Heart left ventricle (tissue), 16 donors: ENCODE results near the gene OR7G1. TPM values are rescaled to one million over a fixed set of nuclear protein-coding genes. Genes with fewer than 3 reads are reported as not detected.

Experiments used
- ATAC-seq, 4 donors: fragments of 200-7000 bp; cut with Tn5 transposase; one replicate each; pipeline ENCODE4 v1.9.1; 2020 to 2022; ENCODE audit warnings: moderate library complexity in 4 of 4, mild to moderate bottlenecking in 3 of 4, moderate number of reproducible peaks in 1 of 4
- DNase-seq, 5 donors: peaks; one replicate each; pipeline ENCODE4 v3.0.0-alpha.2; 2020
- H3K27ac ChIP-seq, 12 donors: fragments of 200-600 bp; sonication (generic) in 4 of 12; one replicate each; pipeline versions ENCODE4 v1.5.0 to v1.8.0; 2016 to 2022; ENCODE audit warnings: mild to moderate bottlenecking in 2 of 12
- H3K27me3 ChIP-seq, 9 donors: fragments of 200-600 bp; sonication (generic) in 2 of 9; one replicate each; pipeline versions ENCODE4 v1.5.1 to v1.8.0; 2016 to 2022; ENCODE audit warnings: mild to moderate bottlenecking in 3 of 9
- H3K36me3 ChIP-seq, 9 donors: fragments of 200-600 bp; sonication (generic) in 2 of 9; one replicate each; pipeline versions ENCODE4 v1.5.0 to v1.8.0; 2018 to 2022; ENCODE audit warnings: mild to moderate bottlenecking in 2 of 9
- H3K4me1 ChIP-seq, 12 donors: fragments of 200-600 bp; sonication (generic) in 4 of 12; one replicate each; pipeline versions ENCODE4 v1.5.0 to v1.8.0; 2016 to 2022; ENCODE audit warnings: mild to moderate bottlenecking in 3 of 12
- H3K4me3 ChIP-seq, 12 donors: fragments of 200-600 bp; sonication (generic) in 4 of 12; one replicate each; pipeline versions ENCODE4 v1.5.0 to v1.8.0; 2017 to 2022; ENCODE audit warnings: mild to moderate bottlenecking in 9 of 12, moderate library complexity in 4 of 12
- H3K9me3 ChIP-seq, 12 donors: fragments of 200-600 bp; sonication (generic) in 4 of 12; one replicate each; pipeline versions ENCODE4 v1.5.0 to v1.8.0; 2016 to 2022; ENCODE audit warnings: mild to moderate bottlenecking in 1 of 12
- CTCF ChIP-seq, 12 donors: fragments of 200-600 bp; sonication (generic) in 4 of 12; IDR thresholded peaks; one replicate each; pipeline versions ENCODE4 v1.5.0 to v1.8.0; 2018 to 2022; ENCODE audit warnings: antibody characterized with exemption in 12 of 12, mild to moderate bottlenecking in 5 of 12
- POLR2A ChIP-seq, 2 donors: fragments of 450-650 bp; IDR thresholded peaks; one replicate each; pipeline ENCODE4 v1.6.1; 2017; ENCODE audit warnings: antibody characterized with exemption in 2 of 2, mild to moderate bottlenecking in 2 of 2, moderate library complexity in 2 of 2
- WGBS, 4 donors: extraction: QIAGEN DNeasy Blood & Tissue Kit in 2 of 4; methylation state at CpG; one replicate each; pipeline versions ENCODE4 v1.1.5 to v1.1.7; 2013 to 2018; 5-methylcytosine and 5-hydroxymethylcytosine counted together
- intact Hi-C, 10 donors: fragments of 100-400 bp; cut with DNase I; formaldehyde crosslinking; loops; one replicate each; pipeline versions ENCODE4 v1.11.1 to v1.14.2; 2022
- long read RNA-seq, 3 donors: library from polyadenylated mRNA; unstranded; transcript quantifications; one replicate each; pipeline ENCODE4 v2.0.0, GENCODE V29; 2020 to 2021
- polyA plus RNA-seq, 2 donors: library from polyadenylated mRNA; stranded (reverse); fragments of 200-250 nt; gene quantifications; one replicate each; pipeline ENCODE4 v1.2.3, GENCODE V29; 2013
- total RNA-seq, 9 donors: library from RNA; depleted of rRNA in 2 of 9; stranded (reverse); fragments of >200 nt in 2 of 9; fragmentation: NEBNext Ultra II Directional in 3 of 9; extraction: Animal tissue kit (Norgen Biotek cat#: 25700) in 3 of 9; gene quantifications; one replicate each; pipeline versions ENCODE4 v1.1.0 to v1.2.4, GENCODE V29; 2016 to 2023
- donor health status: ischemic (EF 13 %, LVEDD 7.1; RV severe dilation, severe dysfunction).
- donor health status: healthy with polysubstance abuse.
- donor health status: DM: no; HTN: yes; CAD: no.
- donor health status: DM: no; HTN: no; CAD: no.
- donor health status: ischemic (EF 25% LVEDD 6.9; RV normal size, moderate dysfunction).
- donor health status: ischemic (EF 25% LVEDD 5.7; RV mildly dilated, moderate dysfunction).
- donor health status: healthy.
- donor health status: DM: yes; HTN: yes; CAD: no.
- donor health status: ischemic (EF 35%, LVEDD 5.7; RV mildly dilated, moderate dysfunction).
- donor health status: nonischemic (EF 11% LVEDD 7.7; RV severe dilation, severe dysfunction).
- donor health status: DM: yes; HTN: yes; CAD: no.
- donor health status: PGD.
- donor health status: ischemic (EF 29% LVEDD 5.4; RV normal size, mild dysfunction).
- donor health status: nonischemic (EF 23%, LVEDD 6.1; RV moderate dilation, normal function).

The OR7G1 gene
- total RNA-seq (not detected), polyA plus RNA-seq (not detected)
- long read RNA-seq, donor 1: 0 reads
- long read RNA-seq, donor 2: 0 reads
- long read RNA-seq, donor 3: 0 reads

GRCh38 chr19:9115307-9115813, at the start of gene OR7G1:
Gene OR7G1, minus strand, starts transcription at chr19:9115763. Its CDS starts 0 bp downstream, at chr19:9115763.
- peaks cover 0 to 36% (median 0%) of the 10 kb centered on the region in 9 donors for H3K27me3 ChIP-seq
- no peak within 1 kb of the TSS for H3K27ac ChIP-seq
- TF ChIP-seq POLR2A (IDR thresholded peaks at IDR 0.05) (no peak), CTCF (IDR thresholded peaks at IDR 0.05) (no peak)
- WGBS, 4 donors: 75 to 87% (median 86%) methylated on average over 2 of the region's 2 CpGs
- no peak for ATAC-seq
- H3K36me3 ChIP-seq: no peaks in the 10 kb centered on the region
- no peaks in the 10 kb centered on the region for H3K9me3 ChIP-seq
- intact Hi-C loops: no loop called here
- no peaks in the 10 kb centered on the region for H3K4me1 ChIP-seq
- H3K4me3 ChIP-seq: no peak within 1 kb of the TSS
- DNase-seq: no peak

GRCh38 chr19:9165261-9165660, 49.7 kb upstream of the OR7G1 start:
- 88 to 97% (median 94%) methylated on average over 3 of the region's 3 CpGs for WGBS, 4 donors
- Histone ChIP-seq H3K27me3 (no peaks in the 10 kb centered on the region), H3K27ac (no peak overlapping the region), H3K36me3 (peaks cover 10 to 70% (median 44%) of the 10 kb centered on the region in 9 donors), H3K4me3 (no peak overlapping the region), H3K4me1 (peaks cover 0 to 4% (median 0%) of the 10 kb centered on the region in 12 donors), H3K9me3 (peaks cover 0 to 18% (median 3%) of the 10 kb centered on the region in 12 donors)
- ATAC-seq: no peak
- intact Hi-C loops: no loop called here
- DNase-seq: no peak
- TF ChIP-seq CTCF (IDR thresholded peaks at IDR 0.05): no peak
- no peak for TF ChIP-seq POLR2A (IDR thresholded peaks at IDR 0.05)

- intact Hi-C loops: no loop called here
- H3K4me3 ChIP-seq: no peak overlapping the region
- no peaks in the 10 kb centered on the region for H3K27me3 ChIP-seq
- no peaks in the 10 kb centered on the region for H3K4me1 ChIP-seq
- ATAC-seq (no peak), DNase-seq (no peak)
- peaks cover 14 to 100% (median 81%) of the 10 kb centered on the region in 9 donors for H3K36me3 ChIP-seq
- TF ChIP-seq POLR2A (IDR thresholded peaks at IDR 0.05) (no peak), CTCF (IDR thresholded peaks at IDR 0.05) (no peak)
- H3K9me3 ChIP-seq: peaks cover 0 to 18% (median 5%) of the 10 kb centered on the region in 12 donors
- 98 to 99% (median 98%) methylated on average over 12 of the region's 12 CpGs for WGBS, 4 donors
- no peak overlapping the region for H3K27ac ChIP-seq
Measured at GRCh38 chr19:9161427-9161826, 45.9 kb upstream of the OR7G1 start.

- Histone ChIP-seq H3K9me3 (peaks cover 0 to 28% (median 10%) of the 10 kb centered on the region in 12 donors), H3K36me3 (peaks cover 14 to 100% (median 84%) of the 10 kb centered on the region in 9 donors), H3K4me3 (no peak overlapping the region), H3K27me3 (no peaks in the 10 kb centered on the region), H3K27ac (no peak overlapping the region), H3K4me1 (no peaks in the 10 kb centered on the region)
- WGBS, 4 donors: 97 to 99% (median 99%) methylated on average over 13 of the region's 13 CpGs
- TF ChIP-seq CTCF (IDR thresholded peaks at IDR 0.05) (no peak), POLR2A (IDR thresholded peaks at IDR 0.05) (no peak)
- intact Hi-C loops: no loop called here
- DNase-seq (no peak), ATAC-seq (no peak)
Measured at GRCh38 chr19:9159891-9160290, 44.3 kb upstream of the OR7G1 start.
